ENCODE measurements around the gene RTKN2. TPM values are rescaled to one million over a fixed set of nuclear protein-coding genes. Genes with fewer than 3 reads are reported as not detected.

The RTKN2 gene
- total and polyA plus RNA-seq, 9 of the 15 experiments (the other 6 are each of a cell fraction or from before 2014, with no cell fraction given), result 0.03 to 0.11 (median 0.05) TPM; not detected in 2

DNA sequence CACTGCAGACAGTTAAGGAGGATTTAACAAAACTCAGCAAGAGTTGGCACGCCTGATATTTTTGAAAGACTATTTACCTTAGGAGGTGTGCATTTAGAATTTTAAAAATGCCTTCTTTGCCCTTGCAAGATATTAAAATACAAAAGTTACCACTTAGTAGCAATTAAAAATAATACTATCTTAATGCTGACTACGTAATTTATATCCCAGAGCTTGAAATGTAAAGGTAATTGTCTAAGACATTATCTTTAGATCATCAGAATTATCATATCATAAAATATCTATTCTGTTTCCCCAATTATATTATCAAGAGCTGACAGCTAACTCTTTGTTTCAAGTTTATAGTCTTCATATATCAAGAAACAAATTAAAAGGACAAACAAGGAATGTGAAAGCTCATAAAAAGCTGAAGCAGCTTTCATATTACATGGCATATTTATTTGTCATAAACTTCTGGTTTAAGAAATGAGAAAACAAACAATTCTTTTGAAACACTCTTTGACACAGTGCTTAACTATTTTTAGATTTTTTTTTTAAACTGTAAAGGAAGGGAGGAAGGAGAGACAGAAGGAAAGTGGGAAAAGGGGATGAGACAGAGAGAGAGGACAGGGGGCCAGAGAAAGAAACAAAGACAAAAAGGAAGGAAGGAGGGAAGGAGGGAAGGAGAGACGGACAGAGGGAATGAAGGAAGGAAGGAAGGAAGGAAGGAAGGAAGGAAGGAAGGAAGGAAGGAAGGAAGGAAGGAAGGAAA, 73.5 kb downstream of the RTKN2 start:
- WGBS (ENCODE audit: insufficient coverage, low coverage, missing lambda C conversion rate), result 0% methylated on average over 2 of the region's 3 CpGs
- TF ChIP-seq C11orf30 (IDR thresholded peaks at IDR 0.05; ENCODE audit: low read depth) (peak; percentile 35; the same call in 1 of the 2 replicates), MAFG (tag; conservative IDR thresholded peaks at IDR 0.05) (peak; percentile 40), ZNF217 (CRISPR knock-in tag; IDR thresholded peaks at IDR 0.05) (no peak), ZNF316 (IDR thresholded peaks at IDR 0.05) (peak; percentile 76), KLF10 (CRISPR knock-in tag; IDR thresholded peaks at IDR 0.05) (no peak)
- TF ChIP-seq, protein P1, sequence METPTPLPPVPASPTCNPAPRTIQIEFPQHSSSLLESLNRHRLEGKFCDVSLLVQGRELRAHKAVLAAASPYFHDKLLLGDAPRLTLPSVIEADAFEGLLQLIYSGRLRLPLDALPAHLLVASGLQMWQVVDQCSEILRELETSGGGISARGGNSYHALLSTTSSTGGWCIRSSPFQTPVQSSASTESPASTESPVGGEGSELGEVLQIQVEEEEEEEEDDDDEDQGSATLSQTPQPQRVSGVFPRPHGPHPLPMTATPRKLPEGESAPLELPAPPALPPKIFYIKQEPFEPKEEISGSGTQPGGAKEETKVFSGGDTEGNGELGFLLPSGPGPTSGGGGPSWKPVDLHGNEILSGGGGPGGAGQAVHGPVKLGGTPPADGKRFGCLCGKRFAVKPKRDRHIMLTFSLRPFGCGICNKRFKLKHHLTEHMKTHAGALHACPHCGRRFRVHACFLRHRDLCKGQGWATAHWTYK (CRISPR knock-in tag; IDR thresholded peaks at IDR 0.05), result no peak
- no peak for ATAC-seq

More for the DNA sequence above, 73.5 kb downstream of the RTKN2 start:
- H3K9me3 ChIP-seq (replicated peaks; ENCODE audit: control insufficient read depth, insufficient read depth, low read depth, low read length), result no peaks in the 10 kb centered on the region
- H3K9me1 ChIP-seq (ENCODE audit: control insufficient read depth, insufficient read depth, low read length), result no peaks in the 10 kb centered on the region
- no peak for DNase-seq (ENCODE audit: extremely low read depth in 1 of 4, low spot score in 3 of 4)
- ChIA-PET CTCF (ENCODE audit: low intra/inter-chr PET ratio) (no interaction called here), POLR2A (no interaction called here)
- no peak overlapping the region for H2AFZ ChIP-seq (ENCODE audit: low read depth, low read length)
- BruUV-seq (replicated peaks), result no TSS peak
- H3K27ac ChIP-seq (ENCODE audit: extremely low read depth, low read depth, low read length), result no peak overlapping the region
- no peaks in the 10 kb centered on the region for H3K4me1 ChIP-seq (replicated peaks in 1 of 2; ENCODE audit: control insufficient read depth in 2 of 2, insufficient read depth in 2 of 2, low read length in 2 of 2)
- in situ Hi-C loops (cut with MboI) (no loop called here), intact Hi-C loops (cut with micrococcal nuclease) (loop anchor here (5.0 kb wide), 1 partner anchor 52 kb away; no protein-coding TSS in a partner anchor)
- H3K79me2 ChIP-seq (ENCODE audit: control insufficient read depth, insufficient read depth, low read length), result no peaks in the 10 kb centered on the region
- H3K4me3 ChIP-seq, result no peak overlapping the region
- H3K27me3 ChIP-seq (ENCODE audit: control insufficient read depth in 2 of 2, insufficient read depth in 2 of 2, low read length in 2 of 2), result no peaks in the 10 kb centered on the region
- no peak overlapping the region for H3K4me2 ChIP-seq (ENCODE audit: insufficient read depth, low read length)
- H4K20me1 ChIP-seq (replicated peaks; ENCODE audit: control insufficient read depth, insufficient read depth, low read length), result no peaks in the 10 kb centered on the region
- H3K9ac ChIP-seq (ENCODE audit: insufficient read depth in 1 of 2, low read depth in 2 of 2, low read length in 2 of 2), result no peak overlapping the region
- no peak for FAIRE-seq
- H3K36me3 ChIP-seq (ENCODE audit: control insufficient read depth, insufficient read depth, low read length), result no peaks in the 10 kb centered on the region

Data from K562 (cell line).